ENCODE measurements around the gene ATP10B.

Gene ATP10B

DNA sequence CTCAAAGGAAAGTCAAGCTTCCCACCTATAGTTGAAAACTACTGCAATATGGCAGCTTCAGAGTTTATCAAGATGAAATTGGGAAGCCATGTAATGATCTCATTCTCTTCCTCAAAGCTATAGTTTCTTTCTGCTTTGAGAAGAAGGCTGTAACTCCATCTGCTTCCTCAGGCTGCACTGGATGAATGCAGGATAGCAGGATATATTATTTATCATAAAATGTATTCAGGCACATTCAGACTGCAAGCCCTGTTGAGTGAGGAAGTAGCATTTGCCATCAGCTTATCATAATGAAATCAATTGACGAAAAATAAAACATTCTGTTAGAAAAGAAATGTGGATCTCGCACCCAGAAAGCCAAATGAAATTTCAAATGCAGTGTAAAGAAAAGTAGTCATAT lies 560 bp downstream of the ATP10B start:
- Histone ChIP-seq H3K36me3 (ENCODE audit: low read length) (no peaks in the 10 kb centered on the region), H3K27ac (ENCODE audit: low read depth, low read length) (no peak overlapping the region), H3K9ac (ENCODE audit: low read length) (no peak overlapping the region), H3K9me2 (replicated peaks; ENCODE audit: insufficient read depth, low read length) (no peaks in the 10 kb centered on the region), H2AFZ (ENCODE audit: low read depth, low read length, severe bottlenecking) (no peak overlapping the region), H3K4me3 (ENCODE audit: insufficient read depth, low read length, poor library complexity, severe bottlenecking) (no peak overlapping the region), H3K79me2 (ENCODE audit: insufficient read depth, low read length) (no peaks in the 10 kb centered on the region), H3K9me3 (ENCODE audit: insufficient read depth, low read length) (no peaks in the 10 kb centered on the region), H4K20me1 (ENCODE audit: low read depth, low read length) (no peaks in the 10 kb centered on the region), H3K4me2 (ENCODE audit: low read depth, low read length, poor library complexity, severe bottlenecking) (no peak overlapping the region), H3F3A (ENCODE audit: insufficient read depth) (no peaks in the 10 kb centered on the region), H3K27me3 (ENCODE audit: low read length) (no peaks in the 10 kb centered on the region)
- TF ChIP-seq, protein P1, sequence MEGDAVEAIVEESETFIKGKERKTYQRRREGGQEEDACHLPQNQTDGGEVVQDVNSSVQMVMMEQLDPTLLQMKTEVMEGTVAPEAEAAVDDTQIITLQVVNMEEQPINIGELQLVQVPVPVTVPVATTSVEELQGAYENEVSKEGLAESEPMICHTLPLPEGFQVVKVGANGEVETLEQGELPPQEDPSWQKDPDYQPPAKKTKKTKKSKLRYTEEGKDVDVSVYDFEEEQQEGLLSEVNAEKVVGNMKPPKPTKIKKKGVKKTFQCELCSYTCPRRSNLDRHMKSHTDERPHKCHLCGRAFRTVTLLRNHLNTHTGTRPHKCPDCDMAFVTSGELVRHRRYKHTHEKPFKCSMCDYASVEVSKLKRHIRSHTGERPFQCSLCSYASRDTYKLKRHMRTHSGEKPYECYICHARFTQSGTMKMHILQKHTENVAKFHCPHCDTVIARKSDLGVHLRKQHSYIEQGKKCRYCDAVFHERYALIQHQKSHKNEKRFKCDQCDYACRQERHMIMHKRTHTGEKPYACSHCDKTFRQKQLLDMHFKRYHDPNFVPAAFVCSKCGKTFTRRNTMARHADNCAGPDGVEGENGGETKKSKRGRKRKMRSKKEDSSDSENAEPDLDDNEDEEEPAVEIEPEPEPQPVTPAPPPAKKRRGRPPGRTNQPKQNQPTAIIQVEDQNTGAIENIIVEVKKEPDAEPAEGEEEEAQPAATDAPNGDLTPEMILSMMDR (IDR thresholded peaks at IDR 0.05; ENCODE audit: insufficient read depth, low read length, poor library complexity, severe bottlenecking), result no peak
- TF ChIP-seq EZH2phosphoT487 (conservative IDR thresholded peaks at IDR 0.05; ENCODE audit: low read length), result no peak

DNA sequence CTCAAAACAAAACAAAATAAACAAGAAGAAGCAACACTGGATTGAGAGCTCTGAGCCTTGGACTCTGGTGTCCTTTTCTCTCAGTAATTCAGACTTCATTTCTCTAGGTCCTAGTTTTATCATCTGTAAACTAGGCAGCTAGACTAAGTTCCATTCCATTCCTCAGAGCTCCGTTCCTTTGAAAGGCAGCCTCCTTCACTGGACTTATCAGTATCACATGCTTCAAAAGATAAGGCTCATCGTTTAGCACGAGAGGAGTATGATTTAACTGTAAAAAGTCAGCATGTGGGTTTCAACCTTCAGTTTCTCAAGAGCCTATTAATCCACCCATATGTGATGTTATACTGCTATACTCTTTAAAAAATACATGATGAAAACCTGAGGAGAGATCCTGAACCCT lies 1.6 kb downstream of the ATP10B start:
- Histone ChIP-seq H3K4me2 (ENCODE audit: low read depth, low read length, poor library complexity, severe bottlenecking) (no peak overlapping the region), H3K9me3 (ENCODE audit: insufficient read depth, low read length) (no peaks in the 10 kb centered on the region), H3K79me2 (ENCODE audit: insufficient read depth, low read length) (no peaks in the 10 kb centered on the region), H2AFZ (ENCODE audit: low read depth, low read length, severe bottlenecking) (no peak overlapping the region), H3K27me3 (ENCODE audit: low read length) (no peaks in the 10 kb centered on the region), H4K20me1 (ENCODE audit: low read depth, low read length) (no peaks in the 10 kb centered on the region), H3F3A (ENCODE audit: insufficient read depth) (no peaks in the 10 kb centered on the region), H3K9me2 (replicated peaks; ENCODE audit: insufficient read depth, low read length) (no peaks in the 10 kb centered on the region), H3K4me3 (ENCODE audit: insufficient read depth, low read length, poor library complexity, severe bottlenecking) (no peak overlapping the region), H3K27ac (ENCODE audit: low read depth, low read length) (no peak overlapping the region), H3K9ac (ENCODE audit: low read length) (no peak overlapping the region), H3K36me3 (ENCODE audit: low read length) (no peaks in the 10 kb centered on the region)
- TF ChIP-seq, protein P1 (IDR thresholded peaks at IDR 0.05; ENCODE audit: insufficient read depth, low read length, poor library complexity, severe bottlenecking), result no peak
- TF ChIP-seq EZH2phosphoT487 (conservative IDR thresholded peaks at IDR 0.05; ENCODE audit: low read length), result no peak

DNA sequence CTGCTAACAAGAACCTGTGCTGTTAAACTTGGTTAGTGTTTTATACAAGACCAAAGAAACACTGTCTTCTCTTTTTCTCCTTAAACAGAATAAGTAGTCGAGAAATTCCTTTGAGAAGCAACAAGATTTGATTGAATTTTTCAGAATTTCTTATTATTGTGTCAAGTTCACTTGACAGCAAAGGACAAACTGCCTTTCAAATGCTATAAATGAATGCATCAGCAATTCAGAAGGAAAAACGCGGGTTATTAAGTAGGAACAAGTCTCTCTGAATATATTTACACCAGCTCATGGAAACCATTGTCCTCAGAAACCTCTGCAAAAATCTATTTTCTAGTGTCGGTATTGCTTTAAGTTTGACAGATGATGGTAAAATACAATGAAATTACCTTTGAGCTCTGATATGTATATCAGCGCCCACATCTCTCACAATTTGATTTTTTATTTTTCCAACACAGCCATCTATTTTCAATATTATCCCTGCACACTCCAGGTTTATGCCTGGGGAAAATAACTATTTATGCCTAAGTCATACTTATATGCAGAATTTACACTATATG lies 4.4 kb downstream of the ATP10B start:
- H3K9me2 ChIP-seq (replicated peaks; ENCODE audit: insufficient read depth, low read length), result no peaks in the 10 kb centered on the region
- H3K79me2 ChIP-seq (ENCODE audit: insufficient read depth, low read length), result no peaks in the 10 kb centered on the region
- H3K27me3 ChIP-seq (ENCODE audit: low read length), result no peaks in the 10 kb centered on the region
- no peak overlapping the region for H3K27ac ChIP-seq (ENCODE audit: low read depth, low read length)
- H3F3A ChIP-seq (ENCODE audit: insufficient read depth), result no peaks in the 10 kb centered on the region
- no peak overlapping the region for H3K4me2 ChIP-seq (ENCODE audit: low read depth, low read length, poor library complexity, severe bottlenecking)
- no peak overlapping the region for H3K4me3 ChIP-seq (ENCODE audit: insufficient read depth, low read length, poor library complexity, severe bottlenecking)
- H3K36me3 ChIP-seq (ENCODE audit: low read length), result no peaks in the 10 kb centered on the region
- H4K20me1 ChIP-seq (ENCODE audit: low read depth, low read length), result no peaks in the 10 kb centered on the region
- no peak overlapping the region for H2AFZ ChIP-seq (ENCODE audit: low read depth, low read length, severe bottlenecking)
- no peaks in the 10 kb centered on the region for H3K9me3 ChIP-seq (ENCODE audit: insufficient read depth, low read length)
- TF ChIP-seq, protein P1 (IDR thresholded peaks at IDR 0.05; ENCODE audit: insufficient read depth, low read length, poor library complexity, severe bottlenecking), result no peak
- no peak for TF ChIP-seq EZH2phosphoT487 (conservative IDR thresholded peaks at IDR 0.05; ENCODE audit: low read length)
- no peak overlapping the region for H3K9ac ChIP-seq (ENCODE audit: low read length)
